HepG2 (cell line): ENCODE results near the gene TNFRSF13B. TPM values are rescaled to one million over a fixed set of nuclear protein-coding genes. Genes with fewer than 3 reads are reported as not detected.

Source experiments
- ATAC-seq: fragments of 200-7000 bp; cut with Tn5 transposase; 3 replicates; pipeline ENCODE4 v1.9.1; 2020; ENCODE audit warnings: mild to moderate bottlenecking, moderate library complexity
- BruUV-seq: library from RNA; stranded (reverse); fragments of 400-500 nt; replicated peaks from 2 replicates; lab custom pipeline; 2021; lab: Mats Ljungman, UMichigan
- CTCF ChIA-PET: fragments of 300-600 bp; formaldehyde crosslinking; extraction: SDS; loops from one replicate; lab custom pipeline; 2021; ENCODE audit warnings: low total read pairs, inconsistent platforms, low intra/inter-chr PET ratio; lab: Yijun Ruan, JAX
- POLR2A ChIA-PET: fragments of 350-600 bp; sonication (Branson Sonifier 250); formaldehyde crosslinking; loops from one replicate; lab custom pipeline; 2020; ENCODE audit warnings: antibody characterized with exemption, inconsistent platforms; lab: Yijun Ruan, JAX
- DNase-seq: peaks from one replicate; pipeline ENCODE4 v3.0.0-alpha.2; 2015; ENCODE audit warnings: low spot score
- FAIRE-seq: peaks from 3 replicates; lab custom pipeline; 2011; peaks lifted over from hg19 to GRCh38; lab: Jason Lieb, UNC
- H2AFZ ChIP-seq: one replicate; pipeline ENCODE4 v1.6.1; 2011; ENCODE audit warnings: low read length, inconsistent platforms
- H3K27ac ChIP-seq: fragments of 300-600 bp; 3 replicates; pipeline ENCODE4 v1.8.0; 2011; ENCODE audit warnings: mixed run types, mild to moderate bottlenecking, mixed read lengths, low read length, inconsistent platforms; ENCODE audit not compliant: insufficient read depth; ENCODE audit errors: extremely low read length
- H3K27me3 ChIP-seq, 2 experiments: fragments of 200-600 bp in 1 of 2; 2 replicates in 1 of 2; 3 replicates in 1 of 2; pipeline versions ENCODE4 v1.6.0 to v1.8.0; 2011; ENCODE audit warnings: low read length in 2 of 2, mild to moderate bottlenecking in 2 of 2, moderate library complexity in 2 of 2, inconsistent platforms in 1 of 2; ENCODE audit not compliant: insufficient read depth in 2 of 2, control insufficient read depth in 1 of 2
- H3K36me3 ChIP-seq, 2 experiments: fragments of 200-600 bp in 1 of 2; replicated peaks in 1 of 2; 2 replicates in 1 of 2; 3 replicates in 1 of 2; pipeline versions ENCODE4 v1.5.1 to v1.8.0; 2011; ENCODE audit warnings: low read length in 2 of 2, inconsistent platforms in 1 of 2; ENCODE audit not compliant: insufficient read depth in 2 of 2, control insufficient read depth in 1 of 2
- H3K4me1 ChIP-seq: 2 replicates; pipeline ENCODE4 v1.5.1; 2012; ENCODE audit warnings: low read length, inconsistent platforms; ENCODE audit not compliant: insufficient read depth
- H3K4me2 ChIP-seq: 2 replicates; pipeline ENCODE4 v1.6.0; 2011; ENCODE audit warnings: low read depth, low read length, inconsistent platforms
- H3K4me3 ChIP-seq, 3 experiments: fragments of 200-600 bp in 1 of 3; sonication (generic), shearing (Covaris generic) in 1 of 3; replicated peaks in 1 of 3; 2 replicates each; pipeline ENCODE4 v1.5.1; 2011 to 2016; ENCODE audit warnings: low read length in 3 of 3, inconsistent platforms in 2 of 3, low read depth in 2 of 3, mild to moderate bottlenecking in 2 of 3, control low read depth in 1 of 3, mixed read lengths in 1 of 3; ENCODE audit not compliant: insufficient read depth in 1 of 3
- H3K79me2 ChIP-seq: one replicate; pipeline ENCODE4 v1.6.1; 2011; ENCODE audit warnings: low read length, inconsistent platforms; ENCODE audit not compliant: insufficient read depth
- H3K9ac ChIP-seq: 2 replicates; pipeline ENCODE4 v1.6.0; 2011; ENCODE audit warnings: mild to moderate bottlenecking, low read depth, low read length, inconsistent platforms; ENCODE audit not compliant: insufficient read depth
- H3K9me3 ChIP-seq: 2 replicates; pipeline ENCODE4 v1.5.1; 2012; ENCODE audit warnings: mild to moderate bottlenecking, low read length
- H4K20me1 ChIP-seq: 2 replicates; pipeline ENCODE4 v1.6.0; 2011; ENCODE audit warnings: inconsistent platforms, mild to moderate bottlenecking, low read length, moderate library complexity; ENCODE audit not compliant: insufficient read depth
- GPBP1L1 ChIP-seq: sonication (generic); formaldehyde crosslinking; IDR thresholded peaks from 2 replicates; pipeline ENCODE4 v1.5.0; 2020; ENCODE audit warnings: mild to moderate bottlenecking, missing genetic modification reagents
- HINFP ChIP-seq: sonication (generic); formaldehyde crosslinking; IDR thresholded peaks from 2 replicates; pipeline ENCODE4 v1.4.0; 2020; ENCODE audit warnings: low read depth, mild to moderate bottlenecking, missing genetic modification reagents
- PHF21A ChIP-seq: sonication (generic); formaldehyde crosslinking; IDR thresholded peaks from 2 replicates; pipeline ENCODE4 v1.5.0; 2020; ENCODE audit warnings: mild to moderate bottlenecking, missing genetic modification reagents
- TAF1 ChIP-seq: sonication (generic); formaldehyde crosslinking; IDR thresholded peaks from 2 replicates; pipeline ENCODE4 v1.4.0; 2020; ENCODE audit warnings: missing genetic modification reagents
- ZBTB2 ChIP-seq: sonication (generic); formaldehyde crosslinking; IDR thresholded peaks from 2 replicates; pipeline ENCODE4 v1.8.0; 2022; ENCODE audit warnings: low read depth, missing genetic modification reagents
- ZBTB44 ChIP-seq: sonication (generic); formaldehyde crosslinking; IDR thresholded peaks from 2 replicates; pipeline ENCODE4 v1.4.0; 2020; ENCODE audit warnings: missing genetic modification reagents
- ZNF646 ChIP-seq: sonication (generic); formaldehyde crosslinking; IDR thresholded peaks from 2 replicates; pipeline ENCODE4 v1.9.0; 2021; ENCODE audit warnings: mild to moderate bottlenecking, missing genetic modification reagents
- WGBS: methylation state at CpG from one replicate; pipeline ENCODE4 v1.1.6; 2017; ENCODE audit warnings: low lambda C conversion rate; 5-methylcytosine and 5-hydroxymethylcytosine counted together
- in situ Hi-C: cut with HindIII; loops from 2 replicates; pipeline ENCODE4 v1.10.0; 2017; ENCODE audit warnings: low pct_unique_long_range_greater_than_20kb; ENCODE audit not compliant: extremely low pct_ligation_motif_present
- intact Hi-C: fragments of 100-400 bp; cut with micrococcal nuclease; formaldehyde crosslinking; loops from one replicate; pipeline ENCODE4 v1.10.0; 2022; ENCODE audit not compliant: unreplicated experiment
- polyA plus RNA-seq, 8 experiments: library from polyadenylated mRNA; depleted of rRNA in 3 of 8; stranded (reverse) in 7 of 8; unstranded in 1 of 8; fragments of >200 nt; fragmentation: Illumina TruSeq in 4 of 8; extraction: Trizol in 4 of 8; gene quantifications; 2 replicates each; pipeline versions ENCODE4 v1.2.1 to v1.2.3, GENCODE V29; 2011 to 2016; ENCODE audit warnings: low read depth in 4 of 8, missing spikeins in 1 of 8, mixed read lengths in 1 of 8; ENCODE audit not compliant: insufficient read depth in 1 of 8
- total RNA-seq, 5 experiments: library from RNA; depleted of rRNA; stranded (reverse); fragments of >200 nt; fragmentation: Illumina TruSeq; extraction: Trizol; gene quantifications; 2 replicates each; pipeline ENCODE4 v1.2.3, GENCODE V29; 2016; ENCODE audit warnings: low read depth in 1 of 5

TNFRSF13B gene
- total and polyA plus RNA-seq, 2 of the 13 experiments (the other 11 are each of a cell fraction or from before 2014, with no cell fraction given) = not detected

GRCh38 chr17:16919663-16920627, 52.0 kb downstream of the TNFRSF13B start (continued):
- TF ChIP-seq ZNF646 (CRISPR knock-in tag) = no peak

GRCh38 chr17:16918443-16918842, 53.5 kb downstream of the TNFRSF13B start:
- no peak overlapping the region for H3K27ac ChIP-seq
- ATAC-seq = no peak
- FAIRE-seq = no peak
- ChIA-PET CTCF (no interaction called here), POLR2A (no interaction called here)
- no peak overlapping the region for H2AFZ ChIP-seq
- H3K27me3 ChIP-seq = peaks cover 1 to 4% of the 10 kb centered on the region in 2 experiments; a peak in 3 of 5 replicates
- in situ Hi-C loops = no loop called here
- WGBS = 31% methylated on average over 6 of the region's 6 CpGs
- no TSS peak for BruUV-seq
- no peak for DNase-seq
- no peaks in the 10 kb centered on the region for H3K79me2 ChIP-seq
- intact Hi-C loops = no loop called here
- H3K4me1 ChIP-seq = no peaks in the 10 kb centered on the region
- H3K4me3 ChIP-seq = no peak overlapping the region
- no peaks in the 10 kb centered on the region for H3K9me3 ChIP-seq
- no peaks in the 10 kb centered on the region; the same call in 1 of the 2 replicates for H4K20me1 ChIP-seq
- no peaks in the 10 kb centered on the region for H3K36me3 ChIP-seq
- H3K9ac ChIP-seq = no peak overlapping the region
- no peak overlapping the region for H3K4me2 ChIP-seq
- TF ChIP-seq TAF1 (no peak), ZBTB2 (CRISPR knock-in tag) (no peak), PHF21A (CRISPR knock-in tag) (no peak), HINFP (CRISPR knock-in tag) (no peak), ZBTB44 (CRISPR knock-in tag) (no peak), GPBP1L1 (CRISPR knock-in tag) (no peak)
